DOHH2 (cell line): ENCODE results near the gene OVOL1.

Experiments
- H3F3A ChIP-seq: fragments of 200-600 bp; sonication (generic), shearing (Covaris generic); 2 replicates; pipeline ENCODE4 v1.6.0; 2016; ENCODE audit warnings: antibody characterized with exemption, mild to moderate bottlenecking; ENCODE audit not compliant: control insufficient read depth, insufficient read depth
- H3K27ac ChIP-seq: fragments of 200-600 bp; sonication (generic); 2 replicates; pipeline ENCODE4 v1.5.1; 2014; ENCODE audit warnings: low read depth, mild to moderate bottlenecking, low read length, moderate library complexity
- H3K27me3 ChIP-seq: fragments of 200-600 bp; sonication (generic); 2 replicates; pipeline ENCODE4 v1.6.1; 2014; ENCODE audit warnings: mild to moderate bottlenecking, low read length, mixed read lengths; ENCODE audit not compliant: control insufficient read depth
- H3K36me3 ChIP-seq: fragments of 200-600 bp; sonication (generic); 2 replicates; pipeline ENCODE4 v1.6.1; 2014; ENCODE audit warnings: mild to moderate bottlenecking, low read length, moderate library complexity, mixed read lengths; ENCODE audit not compliant: control insufficient read depth
- H3K4me1 ChIP-seq: fragments of 200-600 bp; sonication (generic); 2 replicates; pipeline ENCODE4 v1.6.1; 2014; ENCODE audit warnings: mild to moderate bottlenecking, low read length, mixed read lengths; ENCODE audit not compliant: control insufficient read depth
- H3K4me2 ChIP-seq: fragments of 200-600 bp; sonication (generic); 2 replicates; pipeline ENCODE4 v1.6.0; 2014; ENCODE audit warnings: mild to moderate bottlenecking, low read length, moderate library complexity
- H3K4me3 ChIP-seq: fragments of 200-600 bp; sonication (generic); 2 replicates; pipeline ENCODE4 v1.5.1; 2014; ENCODE audit warnings: mild to moderate bottlenecking, low read length, mixed read lengths
- H3K79me2 ChIP-seq: fragments of 200-600 bp; sonication (generic); 2 replicates; pipeline ENCODE4 v1.6.1; 2014; ENCODE audit warnings: mild to moderate bottlenecking, low read length, mixed read lengths; ENCODE audit not compliant: control insufficient read depth
- H3K9me2 ChIP-seq: fragments of 200-600 bp; sonication (generic); replicated peaks from 2 replicates; pipeline ENCODE4 v1.6.1; 2014; ENCODE audit warnings: mild to moderate bottlenecking, low read length, mixed read lengths; ENCODE audit not compliant: control insufficient read depth
- H3K9me3 ChIP-seq: fragments of 200-600 bp; sonication (generic); 2 replicates; pipeline ENCODE4 v1.6.1; 2014; ENCODE audit warnings: antibody characterized with exemption, low read length, mixed read lengths; ENCODE audit not compliant: control insufficient read depth, insufficient read depth
- H4K20me1 ChIP-seq: fragments of 200-600 bp; sonication (generic); 2 replicates; pipeline ENCODE4 v1.6.0; 2014; ENCODE audit warnings: low read depth, mild to moderate bottlenecking, antibody characterized with exemption, low read length, moderate library complexity; ENCODE audit not compliant: control insufficient read depth, insufficient read depth
- EZH2phosphoT487 ChIP-seq: fragments of 200-600 bp; sonication (generic); IDR thresholded peaks from 2 replicates; pipeline ENCODE4 v1.6.1; 2017; ENCODE audit warnings: borderline replicate concordance, mild to moderate bottlenecking, antibody characterized with exemption, low read length, moderate library complexity, mixed read lengths
- TF ChIP-seq, protein P1 (sequence below): fragments of 200-600 bp; sonication (generic); IDR thresholded peaks from one replicate; pipeline ENCODE4 v1.5.1; 2014; ENCODE audit warnings: antibody characterized with exemption, mild to moderate bottlenecking, low read depth, low read length; ENCODE audit not compliant: poor library complexity, severe bottlenecking

Gene OVOL1

DNA sequence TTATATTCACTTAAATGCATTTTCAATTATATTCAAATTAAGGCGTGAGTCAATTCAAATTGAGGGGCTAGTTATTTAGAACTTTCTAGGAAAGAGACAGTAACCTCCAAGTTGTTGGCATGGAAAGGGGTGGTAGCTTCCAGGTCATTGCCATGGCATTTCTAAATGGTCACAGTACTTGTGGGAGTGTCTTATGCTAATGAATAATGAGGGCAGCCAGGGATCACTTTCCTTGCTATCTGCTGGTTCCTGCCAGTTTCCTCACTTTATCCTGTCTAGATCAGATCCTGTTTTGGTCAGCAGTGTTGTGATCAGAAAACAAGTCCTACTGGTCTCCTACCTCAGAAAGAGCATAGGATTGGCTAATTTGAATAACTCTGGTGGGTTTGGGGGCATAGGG, 44.5 kb upstream of the OVOL1 start:
- H4K20me1 ChIP-seq: no peaks in the 10 kb centered on the region
- H3K27ac ChIP-seq: no peak overlapping the region
- TF ChIP-seq, protein P1, sequence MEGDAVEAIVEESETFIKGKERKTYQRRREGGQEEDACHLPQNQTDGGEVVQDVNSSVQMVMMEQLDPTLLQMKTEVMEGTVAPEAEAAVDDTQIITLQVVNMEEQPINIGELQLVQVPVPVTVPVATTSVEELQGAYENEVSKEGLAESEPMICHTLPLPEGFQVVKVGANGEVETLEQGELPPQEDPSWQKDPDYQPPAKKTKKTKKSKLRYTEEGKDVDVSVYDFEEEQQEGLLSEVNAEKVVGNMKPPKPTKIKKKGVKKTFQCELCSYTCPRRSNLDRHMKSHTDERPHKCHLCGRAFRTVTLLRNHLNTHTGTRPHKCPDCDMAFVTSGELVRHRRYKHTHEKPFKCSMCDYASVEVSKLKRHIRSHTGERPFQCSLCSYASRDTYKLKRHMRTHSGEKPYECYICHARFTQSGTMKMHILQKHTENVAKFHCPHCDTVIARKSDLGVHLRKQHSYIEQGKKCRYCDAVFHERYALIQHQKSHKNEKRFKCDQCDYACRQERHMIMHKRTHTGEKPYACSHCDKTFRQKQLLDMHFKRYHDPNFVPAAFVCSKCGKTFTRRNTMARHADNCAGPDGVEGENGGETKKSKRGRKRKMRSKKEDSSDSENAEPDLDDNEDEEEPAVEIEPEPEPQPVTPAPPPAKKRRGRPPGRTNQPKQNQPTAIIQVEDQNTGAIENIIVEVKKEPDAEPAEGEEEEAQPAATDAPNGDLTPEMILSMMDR: no peak
- TF ChIP-seq EZH2phosphoT487: no peak
- H3F3A ChIP-seq: no peaks in the 10 kb centered on the region
- H3K79me2 ChIP-seq: no peaks in the 10 kb centered on the region
- H3K4me1 ChIP-seq: peaks cover 12% of the 10 kb centered on the region
- no peak overlapping the region for H3K4me3 ChIP-seq
- peaks cover 4% of the 10 kb centered on the region; the same call in 1 of the 2 replicates for H3K9me3 ChIP-seq
- H3K9me2 ChIP-seq: no peaks in the 10 kb centered on the region
- no peak overlapping the region for H3K4me2 ChIP-seq
- H3K36me3 ChIP-seq: no peaks in the 10 kb centered on the region
- peaks cover 2% of the 10 kb centered on the region; the same call in 1 of the 2 replicates for H3K27me3 ChIP-seq

DNA sequence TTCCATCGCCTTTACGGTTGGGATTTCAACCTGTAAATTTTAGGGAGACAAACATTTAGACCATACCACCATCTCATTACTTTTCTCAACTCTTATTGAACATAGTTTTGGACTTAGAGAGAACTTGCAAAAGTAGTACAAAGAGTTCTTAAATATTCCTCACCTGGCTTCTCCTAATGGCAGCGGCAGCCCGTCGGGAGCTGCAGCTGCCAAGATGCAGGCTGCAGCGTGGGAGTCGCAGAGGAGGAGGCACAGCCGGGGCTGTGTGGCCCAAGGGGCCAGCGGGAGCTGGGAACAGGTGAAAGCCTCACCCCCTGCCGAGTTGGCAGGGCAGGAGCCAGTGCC, 43.2 kb upstream of the OVOL1 start:
- Histone ChIP-seq H3K79me2 (no peaks in the 10 kb centered on the region), H3K9me2 (no peaks in the 10 kb centered on the region), H3K36me3 (no peaks in the 10 kb centered on the region), H3K9me3 (no peaks in the 10 kb centered on the region), H3F3A (no peaks in the 10 kb centered on the region), H3K27ac (no peak overlapping the region), H4K20me1 (no peaks in the 10 kb centered on the region), H3K4me2 (no peak overlapping the region), H3K27me3 (peaks cover 12% of the 10 kb centered on the region; the same call in 1 of the 2 replicates), H3K4me3 (no peak overlapping the region), H3K4me1 (peaks cover 12% of the 10 kb centered on the region)
- TF ChIP-seq, protein P1: no peak
- no peak for TF ChIP-seq EZH2phosphoT487

DNA sequence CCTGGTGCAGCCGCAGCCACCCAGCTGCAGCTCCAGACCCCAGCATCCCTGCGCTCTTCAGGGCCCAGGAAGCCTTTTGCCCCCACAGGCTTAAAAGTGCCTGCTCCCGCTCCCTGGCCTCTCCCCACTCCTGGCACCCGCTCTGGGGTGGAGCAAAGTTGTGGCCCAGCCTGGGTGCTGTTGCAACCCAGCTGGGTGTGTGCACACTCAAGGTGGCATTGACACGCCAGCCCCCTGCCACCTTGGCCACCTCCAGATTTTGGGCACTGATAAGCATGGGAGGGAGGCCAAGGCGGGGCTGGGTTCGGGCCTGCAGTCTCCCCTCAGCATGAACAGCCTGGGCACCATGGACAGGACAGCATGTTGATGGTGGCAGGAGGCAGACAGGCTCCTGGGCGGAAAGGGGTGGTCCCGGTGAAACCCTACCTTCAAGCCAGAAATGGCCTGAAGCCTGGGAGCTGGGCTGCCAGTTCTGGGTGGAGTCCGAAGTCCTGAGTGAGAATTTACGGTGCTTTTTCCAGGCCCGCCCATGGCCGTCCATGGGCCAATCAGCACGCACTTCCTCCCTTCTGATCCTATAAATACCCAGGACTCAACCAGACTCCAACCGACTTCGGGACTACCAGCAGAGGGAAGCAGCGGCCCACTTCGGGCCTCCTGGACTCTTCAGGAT, 42.7 kb upstream of the OVOL1 start:
- H3K27me3 ChIP-seq: peaks cover 13% of the 10 kb centered on the region; the same call in 1 of the 2 replicates
- H3K4me2 ChIP-seq: no peak overlapping the region
- TF ChIP-seq EZH2phosphoT487: no peak
- TF ChIP-seq, protein P1: peak; percentile 22
- H3K4me1 ChIP-seq: peaks cover 12% of the 10 kb centered on the region
- no peak overlapping the region for H3K4me3 ChIP-seq
- H3K79me2 ChIP-seq: no peaks in the 10 kb centered on the region
- no peaks in the 10 kb centered on the region for H4K20me1 ChIP-seq
- no peaks in the 10 kb centered on the region for H3K9me3 ChIP-seq
- H3K36me3 ChIP-seq: no peaks in the 10 kb centered on the region
- H3K27ac ChIP-seq: no peak overlapping the region
- H3K9me2 ChIP-seq: no peaks in the 10 kb centered on the region
- no peaks in the 10 kb centered on the region for H3F3A ChIP-seq
